GM23338 (cell line): ENCODE data around the gene LCP1. TPM values are rescaled to one million over a fixed set of nuclear protein-coding genes. Genes with fewer than 3 reads are reported as not detected.

Experiments used
- ATAC-seq: fragments of 200-7000 bp; cut with Tn5 transposase; 3 replicates; pipeline ENCODE4 v1.9.1; 2020
- DNase-seq: peaks from one replicate; pipeline ENCODE4 v3.0.0-alpha.2; 2015; ENCODE audit warnings: low spot score
- H2AFZ ChIP-seq: fragments of 200-600 bp; sonication (generic); 2 replicates; pipeline ENCODE4 v1.8.0; 2016; ENCODE audit warnings: antibody characterized with exemption, mild to moderate bottlenecking, moderate library complexity
- H3F3A ChIP-seq: fragments of 200-600 bp; sonication (generic); replicated peaks from 2 replicates; pipeline ENCODE4 v1.8.0; 2017; ENCODE audit warnings: antibody characterized with exemption, mixed run types, low read depth
- H3K27ac ChIP-seq: fragments of 200-600 bp; sonication (generic); 2 replicates; pipeline ENCODE4 v1.6.1; 2016; ENCODE audit warnings: low read depth
- H3K27me3 ChIP-seq: fragments of 200-600 bp; sonication (generic); 2 replicates; pipeline ENCODE4 v1.8.0; 2016; ENCODE audit warnings: mild to moderate bottlenecking, mixed run types, moderate library complexity; ENCODE audit not compliant: insufficient read depth
- H3K36me3 ChIP-seq: fragments of 200-600 bp; sonication (generic); 2 replicates; pipeline ENCODE4 v1.8.0; 2016; ENCODE audit warnings: mild to moderate bottlenecking; ENCODE audit not compliant: insufficient read depth
- H3K4me1 ChIP-seq: fragments of 200-600 bp; sonication (generic); 2 replicates; pipeline ENCODE4 v1.8.0; 2016; ENCODE audit warnings: mild to moderate bottlenecking, moderate library complexity; ENCODE audit not compliant: insufficient read depth
- H3K4me2 ChIP-seq: fragments of 200-600 bp; sonication (generic); 2 replicates; pipeline ENCODE4 v1.7.1; 2017; ENCODE audit warnings: mixed run types
- H3K4me3 ChIP-seq: fragments of 200-600 bp; sonication (generic); 2 replicates; pipeline ENCODE4 v1.6.1; 2016; ENCODE audit warnings: mixed run types
- H3K79me2 ChIP-seq: fragments of 200-600 bp; sonication (generic); replicated peaks from 2 replicates; pipeline ENCODE4 v1.8.0; 2017; ENCODE audit warnings: mild to moderate bottlenecking; ENCODE audit not compliant: insufficient read depth
- H3K9me2 ChIP-seq: fragments of 200-600 bp; sonication (generic); 2 replicates; pipeline ENCODE4 v1.8.0; 2017; ENCODE audit not compliant: insufficient read depth
- H4K20me1 ChIP-seq: fragments of 200-600 bp; sonication (generic); replicated peaks from 2 replicates; pipeline ENCODE4 v1.8.0; 2017; ENCODE audit warnings: mild to moderate bottlenecking; ENCODE audit not compliant: insufficient read depth
- H3K27ac Mint-ChIP-seq: 2 replicates; pipeline ENCODE4 v1.8.0; 2020; ENCODE audit warnings: inconsistent platforms, mild to moderate bottlenecking, moderate library complexity, mixed read lengths
- H3K27me3 Mint-ChIP-seq: 3 replicates; pipeline ENCODE4 v1.8.0; 2022; ENCODE audit warnings: low read depth, mild to moderate bottlenecking, moderate library complexity, mixed read lengths, inconsistent platforms; ENCODE audit not compliant: insufficient read depth, poor library complexity
- H3K36me3 Mint-ChIP-seq: 3 replicates; pipeline ENCODE4 v1.8.0; 2021; ENCODE audit warnings: low read depth, mild to moderate bottlenecking, inconsistent platforms, moderate library complexity, mixed read lengths
- H3K4me1 Mint-ChIP-seq: 3 replicates; pipeline ENCODE4 v1.8.0; 2020; ENCODE audit warnings: mild to moderate bottlenecking, inconsistent platforms, mixed read lengths
- H3K4me3 Mint-ChIP-seq: 3 replicates; pipeline ENCODE4 v1.8.0; 2021; ENCODE audit warnings: moderate library complexity, mild to moderate bottlenecking, inconsistent platforms, mixed read lengths
- H3K9me3 Mint-ChIP-seq: 3 replicates; pipeline ENCODE4 v1.8.0; 2020; ENCODE audit warnings: moderate library complexity, mild to moderate bottlenecking, inconsistent platforms, mixed read lengths
- CTCF ChIP-seq, 2 experiments: fragments of 200-600 bp in 1 of 2; sonication (generic) in 1 of 2; conservative IDR thresholded peaks; 2 replicates each; pipeline versions ENCODE4 v1.5.1 to v1.6.1; 2016 to 2017; ENCODE audit warnings: antibody characterized with exemption in 2 of 2, low read depth in 2 of 2, mild to moderate bottlenecking in 2 of 2, moderate library complexity in 1 of 2
- ETS1 ChIP-seq: IDR thresholded peaks from 2 replicates; pipeline ENCODE4 v1.6.1; 2016; ENCODE audit warnings: antibody characterized with exemption
- EZH2 ChIP-seq: fragments of 200-600 bp; sonication (generic); IDR thresholded peaks from one replicate; pipeline ENCODE4 v1.8.0; 2017; ENCODE audit warnings: antibody characterized with exemption, mild to moderate bottlenecking, low read depth; ENCODE audit not compliant: unreplicated experiment
- EZH2phosphoT487 ChIP-seq: fragments of 200-600 bp; sonication (generic); IDR thresholded peaks from one replicate; pipeline ENCODE4 v1.8.1; 2018; ENCODE audit warnings: antibody characterized with exemption; ENCODE audit not compliant: unreplicated experiment
- JUNB ChIP-seq: IDR thresholded peaks from one replicate; pipeline ENCODE4 v1.6.1; 2016; ENCODE audit warnings: antibody characterized with exemption; ENCODE audit not compliant: unreplicated experiment
- NANOG ChIP-seq: IDR thresholded peaks from 2 replicates; pipeline ENCODE4 v1.6.1; 2016; ENCODE audit warnings: antibody characterized with exemption, borderline replicate concordance
- POLR2AphosphoS5 ChIP-seq: IDR thresholded peaks from 2 replicates; pipeline ENCODE4 v1.6.1; 2016; ENCODE audit warnings: antibody characterized with exemption, low read depth
- STAT1 ChIP-seq: IDR thresholded peaks from one replicate; pipeline ENCODE4 v1.6.1; 2016; ENCODE audit warnings: antibody characterized with exemption; ENCODE audit not compliant: unreplicated experiment
- ZNF114 ChIP-seq: fragments of 250-450 bp; sonication (Bioruptor Pico); IDR thresholded peaks from 2 replicates; pipeline ENCODE4 v1.5.0; 2020; ENCODE audit warnings: mild to moderate bottlenecking, moderate library complexity
- ZNF331 ChIP-seq: fragments of 250-450 bp; sonication (Bioruptor Pico); IDR thresholded peaks from 2 replicates; pipeline ENCODE4 v1.5.0; 2020; ENCODE audit warnings: low read depth, mild to moderate bottlenecking, moderate library complexity
- ZNF462 ChIP-seq: fragments of 250-450 bp; sonication (Bioruptor Pico); IDR thresholded peaks from 2 replicates; pipeline ENCODE4 v1.5.0; 2020; ENCODE audit warnings: mild to moderate bottlenecking, moderate library complexity
- polyA plus RNA-seq: library from polyadenylated mRNA; unstranded; fragments of >200 nt; fragmentation: Nextera tagmentation; extraction: Ambion mirVana; gene quantifications from 2 replicates; pipeline ENCODE4 v1.2.1, GENCODE V29; 2016
- total RNA-seq: library from RNA; depleted of rRNA; stranded (reverse); fragments of >200 nt; shearing (Covaris generic); gene quantifications from 2 replicates; pipeline ENCODE4 v1.2.3, GENCODE V29; 2014

Gene LCP1
- total and polyA plus RNA-seq, 2 experiments from 2014 or later = 1.9 to 3.4 TPM

GRCh38 chr13:46137627-46138317 is 44.2 kb downstream of the LCP1 start:
- TF ChIP-seq POLR2AphosphoS5 (no peak), EZH2phosphoT487 (no peak), ZNF114 (CRISPR knock-in tag) (no peak), EZH2 (no peak), JUNB (no peak), STAT1 (no peak), ZNF331 (no peak), NANOG (no peak)
- H2AFZ ChIP-seq = peak overlapping the region; percentile 57; the same call in 1 of the 2 replicates
- H3K36me3 ChIP-seq = no peaks in the 10 kb centered on the region
- H4K20me1 ChIP-seq = no peaks in the 10 kb centered on the region
- DNase-seq (no peak), ATAC-seq (no peak)
- no peak overlapping the region for H3K27ac ChIP-seq
- Mint-ChIP-seq H3K4me3 (no peak overlapping the region), H3K27me3 (peaks cover 2% of the 10 kb centered on the region), H3K9me3 (no peaks in the 10 kb centered on the region), H3K4me1 (peaks cover 27% of the 10 kb centered on the region), H3K27ac (no peak overlapping the region), H3K36me3 (no peaks in the 10 kb centered on the region)
- peaks cover 12% of the 10 kb centered on the region for H3K4me1 ChIP-seq
- no peaks in the 10 kb centered on the region for H3K27me3 ChIP-seq
- H3K4me3 ChIP-seq = no peak overlapping the region
- H3F3A ChIP-seq = no peaks in the 10 kb centered on the region
- H3K4me2 ChIP-seq = no peak overlapping the region
- H3K9me2 ChIP-seq = no peaks in the 10 kb centered on the region
- H3K79me2 ChIP-seq = no peaks in the 10 kb centered on the region

- Mint-ChIP-seq H3K4me3 (no peak overlapping the region), H3K36me3 (no peaks in the 10 kb centered on the region), H3K4me1 (peaks cover 24% of the 10 kb centered on the region), H3K9me3 (no peaks in the 10 kb centered on the region), H3K27ac (no peak overlapping the region), H3K27me3 (peaks cover 2% of the 10 kb centered on the region)
- DNase-seq (no peak), ATAC-seq (no peak)
- H3K36me3 ChIP-seq = no peaks in the 10 kb centered on the region
- H3K27me3 ChIP-seq = no peaks in the 10 kb centered on the region
- no peaks in the 10 kb centered on the region for H3K9me2 ChIP-seq
- H3K4me2 ChIP-seq = no peak overlapping the region
- H3F3A ChIP-seq = no peaks in the 10 kb centered on the region
- no peak overlapping the region for H3K27ac ChIP-seq
- no peak overlapping the region for H3K4me3 ChIP-seq
- H2AFZ ChIP-seq = peak overlapping the region; percentile 72; the same call in 1 of the 2 replicates
- no peaks in the 10 kb centered on the region for H3K79me2 ChIP-seq
- no peaks in the 10 kb centered on the region for H4K20me1 ChIP-seq
- peaks cover 8% of the 10 kb centered on the region; the same call in 1 of the 2 replicates for H3K4me1 ChIP-seq
- TF ChIP-seq CTCF (conservative IDR thresholded peaks at IDR 0.05; ENCODE audit: low read depth in 2 of 2) = no peak
- no peak for TF ChIP-seq EZH2
- no peak for TF ChIP-seq NANOG
- no peak for TF ChIP-seq JUNB
- TF ChIP-seq POLR2AphosphoS5 = no peak
- no peak for TF ChIP-seq ZNF462
- no peak for TF ChIP-seq EZH2phosphoT487
- no peak for TF ChIP-seq ZNF114 (CRISPR knock-in tag)
- TF ChIP-seq STAT1 = no peak
- TF ChIP-seq ETS1 = no peak
These were observed 45.3 kb downstream of the LCP1 start for GRCh38 chr13:46136688-46137087.
